PFSK-1 (cell line): Measurements from ENCODE around the gene FGGY.

Experiments used
- FOXP2 ChIP-seq: optimal IDR thresholded peaks from 2 replicates; pipeline ENCODE3; 2011; ENCODE audit warnings: borderline replicate concordance, control low read depth, inconsistent platforms; ENCODE audit not compliant: insufficient read depth; ENCODE audit errors: extremely low read length, extremely low read depth
- POLR2AphosphoS5 ChIP-seq: IDR thresholded peaks from 2 replicates; pipeline ENCODE4 v1.6.1; 2012; ENCODE audit warnings: low read depth, mild to moderate bottlenecking, control low read depth, low read length, moderate library complexity
- REST ChIP-seq, 2 experiments: IDR thresholded peaks; 2 replicates each; pipeline versions ENCODE4 v1.6.1 to v1.8.0; 2011 to 2012; ENCODE audit warnings: low read depth in 2 of 2, low read length in 2 of 2, control low read depth in 1 of 2, inconsistent platforms in 1 of 2, mild to moderate bottlenecking in 1 of 2, moderate library complexity in 1 of 2; ENCODE audit not compliant: insufficient read depth in 1 of 2
- SIN3A ChIP-seq: IDR thresholded peaks from 2 replicates; pipeline ENCODE4 v1.6.1; 2012; ENCODE audit warnings: mild to moderate bottlenecking, low read length, moderate library complexity, borderline replicate concordance; ENCODE audit not compliant: insufficient read depth
- TAF1 ChIP-seq: IDR thresholded peaks from 2 replicates; pipeline ENCODE4 v1.6.1; 2012; ENCODE audit warnings: low read length, control low read depth, borderline replicate concordance; ENCODE audit not compliant: insufficient read depth

GRCh38 chr1:59675936-59676335 lies 379.0 kb downstream of the FGGY start:
- TF ChIP-seq TAF1 (no peak), POLR2AphosphoS5 (no peak), REST (IDR thresholded peaks at IDR 0.05; ENCODE audit: insufficient read depth in 1 of 2, low read depth in 2 of 2, low read length in 2 of 2) (no peak), SIN3A (no peak), FOXP2 (no peak)
